ENCODE measurements around the gene SSBP3. TPM values are rescaled to one million over a fixed set of nuclear protein-coding genes. Genes with fewer than 3 reads are reported as not detected.

SSBP3 gene
- total RNA-seq, 1 donor = 11.7 TPM

- TF ChIP-seq, protein P1, sequence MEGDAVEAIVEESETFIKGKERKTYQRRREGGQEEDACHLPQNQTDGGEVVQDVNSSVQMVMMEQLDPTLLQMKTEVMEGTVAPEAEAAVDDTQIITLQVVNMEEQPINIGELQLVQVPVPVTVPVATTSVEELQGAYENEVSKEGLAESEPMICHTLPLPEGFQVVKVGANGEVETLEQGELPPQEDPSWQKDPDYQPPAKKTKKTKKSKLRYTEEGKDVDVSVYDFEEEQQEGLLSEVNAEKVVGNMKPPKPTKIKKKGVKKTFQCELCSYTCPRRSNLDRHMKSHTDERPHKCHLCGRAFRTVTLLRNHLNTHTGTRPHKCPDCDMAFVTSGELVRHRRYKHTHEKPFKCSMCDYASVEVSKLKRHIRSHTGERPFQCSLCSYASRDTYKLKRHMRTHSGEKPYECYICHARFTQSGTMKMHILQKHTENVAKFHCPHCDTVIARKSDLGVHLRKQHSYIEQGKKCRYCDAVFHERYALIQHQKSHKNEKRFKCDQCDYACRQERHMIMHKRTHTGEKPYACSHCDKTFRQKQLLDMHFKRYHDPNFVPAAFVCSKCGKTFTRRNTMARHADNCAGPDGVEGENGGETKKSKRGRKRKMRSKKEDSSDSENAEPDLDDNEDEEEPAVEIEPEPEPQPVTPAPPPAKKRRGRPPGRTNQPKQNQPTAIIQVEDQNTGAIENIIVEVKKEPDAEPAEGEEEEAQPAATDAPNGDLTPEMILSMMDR (IDR thresholded peaks at IDR 0.05; ENCODE audit: insufficient read depth, low read length) = no peak
- DNase-seq (ENCODE audit: low read depth) = no peak
- no peak overlapping the region for H3K4me3 ChIP-seq (ENCODE audit: low read depth, low read length)
These were observed 78.0 kb downstream of the SSBP3 start for GRCh38 chr1:54328066-54328636.

DNA sequence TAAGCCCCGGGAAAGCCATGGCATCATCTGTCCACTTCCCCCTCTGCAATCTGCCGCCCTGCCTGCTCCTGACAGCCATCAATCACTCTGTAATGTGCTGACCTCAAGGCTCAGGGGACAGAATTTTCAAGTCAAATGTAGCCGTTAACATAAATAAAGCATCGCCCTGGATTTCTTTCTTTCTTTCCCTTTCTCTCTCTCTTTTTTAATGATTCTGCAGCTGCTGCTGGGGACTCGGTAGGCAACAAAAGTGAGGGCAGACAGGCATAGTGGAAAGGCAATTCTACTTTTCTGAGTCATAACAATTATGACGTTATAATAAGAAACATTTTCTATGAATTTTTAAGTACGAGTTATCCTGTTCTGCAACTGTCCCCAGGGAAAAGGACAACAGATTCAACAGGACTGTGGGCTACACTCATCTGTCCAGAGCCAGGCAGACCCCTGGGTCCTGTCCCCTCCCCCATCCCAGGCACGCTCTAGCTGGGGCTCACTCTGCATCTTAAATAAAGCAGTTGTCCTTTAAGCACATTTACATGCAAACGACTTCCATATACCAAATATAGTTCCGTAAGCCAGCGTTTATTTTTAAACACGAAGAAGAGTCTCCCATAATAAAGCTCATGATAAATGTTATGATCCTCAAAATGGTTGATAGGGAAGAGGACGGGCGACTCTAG, 78.7 kb downstream of the SSBP3 start:
- DNase-seq (ENCODE audit: low read depth) = peak; percentile 27
- TF ChIP-seq, protein P1 (IDR thresholded peaks at IDR 0.05; ENCODE audit: insufficient read depth, low read length) = no peak
- H3K4me3 ChIP-seq (ENCODE audit: low read depth, low read length) = no peak overlapping the region

DNA sequence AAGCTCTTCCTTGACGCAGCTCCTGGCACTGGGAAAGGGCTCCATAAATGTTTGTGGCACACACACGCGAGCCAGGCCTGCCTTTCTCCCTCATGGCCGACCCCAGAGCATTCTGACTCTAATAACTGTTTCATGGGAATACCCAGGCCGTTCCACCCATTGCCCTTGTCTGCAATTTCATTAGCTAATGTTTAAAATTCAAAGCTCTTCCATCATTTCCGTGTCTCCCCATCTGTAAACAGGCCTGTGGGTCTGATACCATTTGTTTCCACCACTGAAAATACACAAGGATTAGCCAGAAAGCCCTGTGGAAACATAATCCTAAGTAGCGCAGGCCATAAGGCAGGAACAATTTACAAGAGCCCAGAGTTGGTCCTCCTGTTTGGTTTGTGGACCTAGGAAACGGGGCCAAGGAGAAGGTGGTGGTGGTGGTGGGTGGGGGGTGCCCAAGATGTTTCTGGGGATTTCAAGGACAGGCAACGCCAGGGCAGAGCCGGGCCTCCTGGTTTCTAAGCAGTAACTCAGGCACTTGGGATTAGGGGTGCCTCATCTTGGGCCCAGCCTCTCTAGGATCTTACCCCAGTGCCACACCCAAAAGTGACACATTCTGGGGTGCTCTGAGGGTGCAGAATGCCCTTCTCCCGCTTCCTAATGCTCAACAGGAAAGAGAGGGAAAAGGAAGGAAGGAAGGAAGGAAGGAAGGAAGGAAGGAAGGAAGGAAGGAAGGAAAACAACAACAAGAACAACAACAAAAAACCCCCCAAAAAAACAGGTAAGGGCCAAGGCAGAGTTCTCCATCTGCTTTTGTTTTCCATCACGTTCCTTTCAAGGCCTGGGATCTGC, 79.4 kb downstream of the SSBP3 start:
- TF ChIP-seq, protein P1 (IDR thresholded peaks at IDR 0.05; ENCODE audit: insufficient read depth, low read length) = no peak
- no peak overlapping the region for H3K4me3 ChIP-seq (ENCODE audit: low read depth, low read length)
- DNase-seq (ENCODE audit: low read depth) = no peak

GRCh38 chr1:54325703-54326461, 80.3 kb downstream of the SSBP3 start:
- no peak for DNase-seq (ENCODE audit: low read depth)
- no peak overlapping the region for H3K4me3 ChIP-seq (ENCODE audit: low read depth, low read length)
- TF ChIP-seq, protein P1 (IDR thresholded peaks at IDR 0.05; ENCODE audit: insufficient read depth, low read length) = no peak

DNA sequence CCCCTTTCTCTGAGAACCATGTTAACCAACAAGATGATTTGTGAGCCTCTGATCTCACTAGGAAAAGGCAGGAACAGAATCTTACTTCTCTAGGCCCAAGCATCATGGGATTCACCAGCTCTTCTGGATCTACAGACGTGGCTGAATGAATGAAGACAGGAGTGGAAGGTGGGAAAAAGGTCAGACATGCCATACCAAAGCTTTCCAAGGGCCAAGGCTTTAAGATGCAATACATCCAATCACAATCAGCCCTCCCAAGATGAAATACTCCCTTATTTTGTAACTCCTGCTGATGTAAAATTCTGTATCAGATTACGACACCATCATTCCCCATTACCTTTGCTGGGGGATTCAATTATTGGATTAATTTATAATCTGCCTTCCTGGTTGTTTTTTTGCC, 80.9 kb downstream of the SSBP3 start:
- TF ChIP-seq, protein P1 (IDR thresholded peaks at IDR 0.05; ENCODE audit: insufficient read depth, low read length) = no peak
- H3K4me3 ChIP-seq (ENCODE audit: low read depth, low read length) = no peak overlapping the region
- DNase-seq (ENCODE audit: low read depth) = peak; percentile 35
